ENCODE data around the gene DPP6.

DNA sequence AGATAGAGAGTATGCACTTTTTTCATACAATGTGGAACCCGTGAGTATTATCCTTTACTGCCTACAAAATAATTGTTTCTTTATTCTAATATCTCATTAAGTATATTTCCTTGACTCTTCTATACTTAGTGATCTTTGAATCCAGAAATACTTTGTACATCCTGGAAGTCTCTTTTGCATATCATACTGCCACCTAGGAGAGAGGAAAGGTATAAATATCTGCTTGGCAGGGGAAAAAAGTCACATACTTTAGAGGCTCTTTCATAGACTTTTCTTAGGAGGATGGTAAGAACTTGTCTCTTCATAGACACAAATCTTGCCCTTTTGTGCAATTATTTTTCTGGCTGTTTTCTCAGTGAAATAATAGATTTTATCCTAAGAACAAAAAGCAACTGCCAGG is 514.7 kb downstream of the DPP6 start:
- TF ChIP-seq CTCF (conservative IDR thresholded peaks at IDR 0.05; ENCODE audit: low read length) (peak; percentile 18; the same call in 1 of the 2 replicates), EZH2phosphoT487 (IDR thresholded peaks at IDR 0.05; ENCODE audit: borderline replicate concordance) (no peak)

Measured in Loucy (cell line).